Measurements from ENCODE around the gene C20orf204.
"Not testable (repeated sequence)": the region's sequence is repeated elsewhere in the genome, so short reads cannot be mapped to it uniquely, and the experiment has no call there.

C20orf204 gene

GRCh38 chr20:64012385-64013154 is 23.4 kb upstream of the C20orf204 start:
- H3K27me3 ChIP-seq (ENCODE audit: control insufficient read depth in 5 of 5, insufficient read depth in 4 of 5, low read length in 5 of 5); H3K9me3 ChIP-seq (ENCODE audit: control insufficient read depth in 5 of 5, low read length in 5 of 5); H3K9ac ChIP-seq (ENCODE audit: low read length in 5 of 5); H3K4me3 ChIP-seq (ENCODE audit: low read depth in 1 of 5, low read length in 5 of 5); H3K27ac ChIP-seq (ENCODE audit: low read depth, low read length); H3K4me1 ChIP-seq (ENCODE audit: control insufficient read depth in 5 of 5, insufficient read depth in 5 of 5, low read length in 5 of 5): not testable (repeated sequence)
- peaks cover 3 to 83% (median 58%) of the 10 kb centered on the region in 5 donors for H3K36me3 ChIP-seq (ENCODE audit: control insufficient read depth in 5 of 5, insufficient read depth in 5 of 5, low read length in 5 of 5)

GRCh38 chr20:64015635-64016034 is 20.3 kb upstream of the C20orf204 start:
- H3K4me1 ChIP-seq (ENCODE audit: control insufficient read depth in 5 of 5, insufficient read depth in 5 of 5, low read length in 5 of 5), result peaks cover 0 to 3% (median 0%) of the 10 kb centered on the region in 5 donors
- H3K4me3 ChIP-seq (ENCODE audit: low read depth in 1 of 5, low read length in 5 of 5), result no peak overlapping the region
- H3K9ac ChIP-seq (ENCODE audit: low read length in 5 of 5), result no peak overlapping the region
- peaks cover 2 to 87% (median 61%) of the 10 kb centered on the region in 5 donors for H3K36me3 ChIP-seq (ENCODE audit: control insufficient read depth in 5 of 5, insufficient read depth in 5 of 5, low read length in 5 of 5)
- no peaks in the 10 kb centered on the region for H3K27me3 ChIP-seq (ENCODE audit: control insufficient read depth in 5 of 5, insufficient read depth in 4 of 5, low read length in 5 of 5)
- H3K9me3 ChIP-seq (ENCODE audit: control insufficient read depth in 5 of 5, low read length in 5 of 5), result no peaks in the 10 kb centered on the region
- H3K27ac ChIP-seq (ENCODE audit: low read depth, low read length), result no peak overlapping the region

GRCh38 chr20:64021124-64021975 is 14.6 kb upstream of the C20orf204 start:
- H3K9ac ChIP-seq (ENCODE audit: low read length in 5 of 5), result no peak overlapping the region
- H3K9me3 ChIP-seq (ENCODE audit: control insufficient read depth in 5 of 5, low read length in 5 of 5), result no peaks in the 10 kb centered on the region
- no peak overlapping the region for H3K4me3 ChIP-seq (ENCODE audit: low read depth in 1 of 5, low read length in 5 of 5)
- H3K27ac ChIP-seq (ENCODE audit: low read depth, low read length), result no peak overlapping the region
- H3K27me3 ChIP-seq (ENCODE audit: control insufficient read depth in 5 of 5, insufficient read depth in 4 of 5, low read length in 5 of 5), result no peaks in the 10 kb centered on the region
- H3K4me1 ChIP-seq (ENCODE audit: control insufficient read depth in 5 of 5, insufficient read depth in 5 of 5, low read length in 5 of 5), result no peaks in the 10 kb centered on the region
- H3K36me3 ChIP-seq (ENCODE audit: control insufficient read depth in 5 of 5, insufficient read depth in 5 of 5, low read length in 5 of 5), result peaks cover 2 to 97% (median 85%) of the 10 kb centered on the region in 5 donors

GRCh38 chr20:64022671-64023360 is 13.2 kb upstream of the C20orf204 start:
- Histone ChIP-seq H3K27ac (ENCODE audit: low read depth, low read length) (no peak overlapping the region), H3K4me1 (ENCODE audit: control insufficient read depth in 5 of 5, insufficient read depth in 5 of 5, low read length in 5 of 5) (no peaks in the 10 kb centered on the region), H3K9ac (ENCODE audit: low read length in 5 of 5) (no peak overlapping the region), H3K27me3 (ENCODE audit: control insufficient read depth in 5 of 5, insufficient read depth in 4 of 5, low read length in 5 of 5) (no peaks in the 10 kb centered on the region), H3K36me3 (ENCODE audit: control insufficient read depth in 5 of 5, insufficient read depth in 5 of 5, low read length in 5 of 5) (peaks cover 2 to 97% (median 91%) of the 10 kb centered on the region in 5 donors), H3K4me3 (ENCODE audit: low read depth in 1 of 5, low read length in 5 of 5) (no peak overlapping the region), H3K9me3 (ENCODE audit: control insufficient read depth in 5 of 5, low read length in 5 of 5) (no peaks in the 10 kb centered on the region)

GRCh38 chr20:64023361-64024140 is 12.4 kb upstream of the C20orf204 start:
- H3K9ac ChIP-seq (ENCODE audit: low read length in 5 of 5), result no peak overlapping the region
- H3K36me3 ChIP-seq (ENCODE audit: control insufficient read depth in 5 of 5, insufficient read depth in 5 of 5, low read length in 5 of 5), result peaks cover 2 to 97% (median 92%) of the 10 kb centered on the region in 5 donors
- no peaks in the 10 kb centered on the region for H3K27me3 ChIP-seq (ENCODE audit: control insufficient read depth in 5 of 5, insufficient read depth in 4 of 5, low read length in 5 of 5)
- no peaks in the 10 kb centered on the region for H3K4me1 ChIP-seq (ENCODE audit: control insufficient read depth in 5 of 5, insufficient read depth in 5 of 5, low read length in 5 of 5)
- H3K4me3 ChIP-seq (ENCODE audit: low read depth in 1 of 5, low read length in 5 of 5), result no peak overlapping the region
- H3K27ac ChIP-seq (ENCODE audit: low read depth, low read length), result no peak overlapping the region
- H3K9me3 ChIP-seq (ENCODE audit: control insufficient read depth in 5 of 5, low read length in 5 of 5), result no peaks in the 10 kb centered on the region

- Histone ChIP-seq H3K4me3 (ENCODE audit: low read depth in 1 of 5, low read length in 5 of 5) (no peak overlapping the region), H3K27ac (ENCODE audit: low read depth, low read length) (no peak overlapping the region)
Measured at GRCh38 chr20:64024141-64024990, 11.6 kb upstream of the C20orf204 start.

GRCh38 chr20:64025101-64025825 is 10.7 kb upstream of the C20orf204 start:
- Histone ChIP-seq H3K36me3 (ENCODE audit: control insufficient read depth in 5 of 5, insufficient read depth in 5 of 5, low read length in 5 of 5) (peaks cover 0 to 98% (median 93%) of the 10 kb centered on the region in 5 donors), H3K27ac (ENCODE audit: low read depth, low read length) (no peak overlapping the region), H3K9me3 (ENCODE audit: control insufficient read depth in 5 of 5, low read length in 5 of 5) (no peaks in the 10 kb centered on the region), H3K9ac (ENCODE audit: low read length in 5 of 5) (no peak overlapping the region), H3K4me1 (ENCODE audit: control insufficient read depth in 5 of 5, insufficient read depth in 5 of 5, low read length in 5 of 5) (no peaks in the 10 kb centered on the region), H3K4me3 (ENCODE audit: low read depth in 1 of 5, low read length in 5 of 5) (no peak overlapping the region), H3K27me3 (ENCODE audit: control insufficient read depth in 5 of 5, insufficient read depth in 4 of 5, low read length in 5 of 5) (no peaks in the 10 kb centered on the region)

More at GRCh38 chr20:64024141-64024990, 11.6 kb upstream of the C20orf204 start:
- Histone ChIP-seq H3K4me1 (ENCODE audit: control insufficient read depth in 5 of 5, insufficient read depth in 5 of 5, low read length in 5 of 5) (no peaks in the 10 kb centered on the region), H3K36me3 (ENCODE audit: control insufficient read depth in 5 of 5, insufficient read depth in 5 of 5, low read length in 5 of 5) (peaks cover 0 to 97% (median 91%) of the 10 kb centered on the region in 5 donors), H3K9me3 (ENCODE audit: control insufficient read depth in 5 of 5, low read length in 5 of 5) (no peaks in the 10 kb centered on the region), H3K27me3 (ENCODE audit: control insufficient read depth in 5 of 5, insufficient read depth in 4 of 5, low read length in 5 of 5) (no peaks in the 10 kb centered on the region), H3K9ac (ENCODE audit: low read length in 5 of 5) (no peak overlapping the region)

- no peaks in the 10 kb centered on the region for H3K4me1 ChIP-seq (ENCODE audit: control insufficient read depth in 5 of 5, insufficient read depth in 5 of 5, low read length in 5 of 5)
- no peak overlapping the region for H3K9ac ChIP-seq (ENCODE audit: low read length in 5 of 5)
- no peaks in the 10 kb centered on the region for H3K9me3 ChIP-seq (ENCODE audit: control insufficient read depth in 5 of 5, low read length in 5 of 5)
- H3K27ac ChIP-seq (ENCODE audit: low read depth, low read length), result no peak overlapping the region
- no peak overlapping the region for H3K4me3 ChIP-seq (ENCODE audit: low read depth in 1 of 5, low read length in 5 of 5)
- no peaks in the 10 kb centered on the region for H3K27me3 ChIP-seq (ENCODE audit: control insufficient read depth in 5 of 5, insufficient read depth in 4 of 5, low read length in 5 of 5)
- peaks cover 0 to 100% (median 97%) of the 10 kb centered on the region in 5 donors for H3K36me3 ChIP-seq (ENCODE audit: control insufficient read depth in 5 of 5, insufficient read depth in 5 of 5, low read length in 5 of 5)
Measured at GRCh38 chr20:64025826-64026412, 10.1 kb upstream of the C20orf204 start.
